Stimulated activated CD8-positive, alpha-beta memory T cell treated with anti-CD3 and anti-CD28 coated beads, Interleukin-4, amount 100 ng/mL, for 48 hours (primary cell): ENCODE measurements around the gene CPNE8.

ENCODE experiments used
- DNase-seq: peaks from one replicate; pipeline ENCODE4 v3.0.0-alpha.2; 2020

The CPNE8 gene

DNA sequence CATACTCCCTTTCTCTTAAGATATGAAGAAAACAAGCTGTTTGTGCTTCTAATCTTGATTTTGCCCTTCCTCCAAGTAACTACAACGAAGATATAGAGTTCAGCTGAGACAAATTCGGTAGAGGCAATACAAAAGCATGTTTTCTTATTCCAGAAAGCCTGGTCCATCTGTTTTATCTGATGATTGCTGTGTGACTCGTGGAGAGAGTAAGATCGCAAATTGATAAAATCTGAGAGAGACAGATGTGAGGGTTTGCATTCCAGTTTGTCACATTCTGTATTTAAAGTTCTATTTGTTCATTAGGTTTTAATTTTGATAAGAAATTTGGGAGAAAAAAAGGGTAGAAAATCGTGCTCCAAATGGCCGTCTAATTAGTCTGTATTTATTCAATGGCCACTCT is 192.1 kb downstream of the CPNE8 start:
- DNase-seq: no peak

GRCh38 chr12:38711054-38711453 is 194.3 kb downstream of the CPNE8 start:
- DNase-seq: no peak

DNA sequence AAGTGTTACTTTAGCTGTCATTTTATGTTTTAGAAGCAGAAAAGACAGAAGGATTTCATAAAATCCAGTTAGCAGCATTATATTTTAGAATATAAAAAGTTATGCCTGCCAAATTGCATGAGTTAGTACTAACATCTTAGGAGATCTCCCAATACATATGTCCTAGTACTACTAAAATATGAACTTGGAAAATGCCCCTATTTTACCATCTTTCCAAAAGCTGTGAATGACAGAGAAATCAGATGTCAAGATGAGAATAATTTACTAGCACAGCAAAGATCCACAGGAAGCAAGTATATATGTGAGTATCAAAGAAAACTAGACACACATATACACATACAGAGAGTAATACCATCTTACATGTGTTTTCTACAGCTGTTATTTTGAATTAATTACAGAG is 196.9 kb downstream of the CPNE8 start:
- no peak for DNase-seq

GRCh38 chr12:38707648-38708047 is 197.7 kb downstream of the CPNE8 start:
- no peak for DNase-seq

GRCh38 chr12:38697289-38697688 is 208.1 kb downstream of the CPNE8 start:
- DNase-seq: no peak

GRCh38 chr12:38695057-38695456 is 210.3 kb downstream of the CPNE8 start:
- DNase-seq: no peak

- DNase-seq: no peak
Observed at GRCh38 chr12:38691164-38691563, 214.2 kb downstream of the CPNE8 start.

DNA sequence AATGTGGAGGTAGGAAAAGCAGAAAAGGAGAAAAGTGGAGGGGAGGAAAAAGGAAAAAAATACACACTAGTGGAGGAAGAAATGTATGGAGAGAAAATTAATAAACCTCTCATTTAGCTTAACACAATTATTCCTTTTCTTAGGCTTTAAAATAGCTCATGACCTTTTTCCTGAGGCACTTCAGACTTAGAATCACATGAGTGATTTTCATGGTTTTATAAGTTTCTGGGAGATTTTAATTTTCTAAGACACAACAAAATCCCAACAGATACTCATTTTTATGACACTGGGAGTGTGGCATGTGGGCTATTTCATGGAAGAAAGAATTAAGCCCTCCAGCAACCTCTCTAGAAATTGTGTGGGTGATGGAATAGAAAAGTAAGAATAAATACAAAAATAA is 214.7 kb downstream of the CPNE8 start:
- no peak for DNase-seq

DNA sequence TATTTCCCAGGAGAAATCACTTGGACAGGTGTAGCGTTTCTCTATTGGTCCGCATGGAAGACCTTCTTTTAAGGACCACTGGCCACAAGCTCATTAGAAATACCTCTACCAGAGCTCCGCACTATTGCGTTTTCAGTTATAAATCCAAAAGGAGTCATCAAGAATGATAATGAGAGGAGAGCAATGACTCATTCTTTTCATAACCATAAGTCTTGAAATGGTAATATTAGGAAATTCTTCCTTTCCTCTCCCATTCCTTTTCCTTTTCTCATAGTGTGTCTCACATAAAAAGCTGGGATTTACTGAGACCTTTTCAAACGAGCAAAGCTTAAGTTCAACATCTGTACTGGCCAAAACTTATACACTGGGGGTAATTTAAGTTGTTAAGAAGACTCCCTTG is 215.7 kb downstream of the CPNE8 start:
- DNase-seq: no peak

- DNase-seq: no peak
Observed at GRCh38 chr12:38689195-38689594, 216.2 kb downstream of the CPNE8 start.

GRCh38 chr12:38682521-38682920 is 222.9 kb downstream of the CPNE8 start:
- no peak for DNase-seq

DNA sequence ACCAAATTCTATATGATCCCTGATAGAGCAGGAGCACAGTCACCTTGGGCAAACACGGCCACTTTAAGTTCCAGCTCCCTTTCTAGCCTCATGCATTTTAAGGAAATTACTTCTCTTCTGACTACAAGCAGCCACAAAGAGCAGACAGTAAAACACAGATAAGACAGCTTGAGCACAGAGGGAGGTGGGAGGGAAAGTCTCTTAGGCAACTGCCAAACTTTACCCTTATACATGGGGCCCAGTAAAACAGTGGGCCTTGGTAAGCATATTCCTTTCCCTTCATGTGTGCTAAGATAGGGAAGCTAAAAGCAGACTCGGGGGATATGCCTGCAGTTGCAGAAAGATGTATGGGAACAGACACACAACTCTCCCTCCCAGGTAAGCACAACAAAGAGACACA is 235.9 kb downstream of the CPNE8 start:
- no peak for DNase-seq

DNA sequence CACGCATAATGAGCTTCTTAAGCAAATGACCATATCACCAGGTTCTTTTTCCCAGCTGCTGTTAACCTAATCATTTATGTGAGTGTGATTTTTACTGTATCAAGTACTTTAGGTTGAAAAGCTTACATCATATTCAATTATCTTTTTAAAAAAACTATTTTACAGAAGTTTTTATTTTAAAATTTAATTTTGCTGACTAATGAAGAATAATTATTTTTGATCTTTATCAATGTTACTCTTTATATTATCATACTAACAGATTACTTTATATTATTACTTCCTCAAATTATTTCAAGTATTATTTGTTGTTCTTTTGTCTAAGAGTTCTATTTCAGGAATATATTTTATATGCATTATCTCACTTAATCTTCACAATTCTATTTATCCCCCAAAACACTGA is 236.3 kb downstream of the CPNE8 start:
- DNase-seq: no peak

- DNase-seq: no peak
Observed at GRCh38 chr12:38666425-38666824, 239.0 kb downstream of the CPNE8 start.

GRCh38 chr12:38664661-38665269 is 240.6 kb downstream of the CPNE8 start:
- DNase-seq: no peak

GRCh38 chr12:38662829-38663228 is 242.6 kb downstream of the CPNE8 start:
- no peak for DNase-seq

GRCh38 chr12:38653650-38654049 is 251.7 kb downstream of the CPNE8 start:
- DNase-seq: no peak

- no peak for DNase-seq
Observed at GRCh38 chr12:38648813-38649212, 256.6 kb downstream of the CPNE8 start.

- DNase-seq: no peak
Observed at GRCh38 chr12:38646146-38646545, 259.2 kb downstream of the CPNE8 start.

DNA sequence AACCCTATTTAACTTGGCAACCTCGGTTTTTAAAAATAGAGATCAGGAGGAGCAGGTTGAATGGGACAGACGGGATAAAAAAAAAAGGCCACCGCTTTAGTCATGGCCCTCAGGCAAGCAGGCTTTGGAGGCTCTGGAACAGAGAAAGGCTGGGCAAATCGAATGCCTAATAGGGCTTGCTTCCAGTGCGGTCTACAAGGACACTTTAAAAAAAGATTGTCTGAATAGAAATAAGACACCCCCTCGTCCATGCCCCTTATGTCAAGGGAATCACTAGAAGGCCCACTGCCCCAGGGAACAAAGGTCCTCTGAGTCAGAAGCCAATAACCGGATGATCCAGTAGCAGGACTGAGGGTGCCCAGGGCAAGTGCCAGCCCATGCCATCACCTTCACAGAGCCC is 265.8 kb downstream of the CPNE8 start:
- DNase-seq: no peak

GRCh38 chr12:38638401-38638800 is 267.0 kb downstream of the CPNE8 start:
- no peak for DNase-seq

- no peak for DNase-seq
Observed at GRCh38 chr12:38633511-38633910, 271.9 kb downstream of the CPNE8 start.

DNA sequence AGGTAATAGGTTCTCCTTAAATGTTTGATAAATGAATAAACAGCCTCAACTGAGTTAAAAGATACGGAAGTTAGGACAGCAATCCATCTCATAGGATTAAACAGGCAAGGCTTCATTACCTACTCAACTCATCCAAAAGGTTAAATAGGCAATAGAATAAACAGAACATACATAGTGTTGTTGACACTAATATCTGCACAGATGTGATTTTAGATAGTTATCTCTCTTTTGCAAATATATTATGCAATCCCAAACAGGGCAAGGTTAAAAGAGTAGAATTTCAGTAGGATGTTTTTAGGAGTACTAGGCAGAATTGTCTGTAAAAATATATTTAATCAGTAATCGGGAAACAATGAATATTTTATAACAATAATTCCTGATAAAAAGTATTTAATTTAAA is 276.3 kb downstream of the CPNE8 start:
- no peak for DNase-seq

- no peak for DNase-seq
Observed at GRCh38 chr12:38628288-38628687, 277.1 kb downstream of the CPNE8 start.

DNA sequence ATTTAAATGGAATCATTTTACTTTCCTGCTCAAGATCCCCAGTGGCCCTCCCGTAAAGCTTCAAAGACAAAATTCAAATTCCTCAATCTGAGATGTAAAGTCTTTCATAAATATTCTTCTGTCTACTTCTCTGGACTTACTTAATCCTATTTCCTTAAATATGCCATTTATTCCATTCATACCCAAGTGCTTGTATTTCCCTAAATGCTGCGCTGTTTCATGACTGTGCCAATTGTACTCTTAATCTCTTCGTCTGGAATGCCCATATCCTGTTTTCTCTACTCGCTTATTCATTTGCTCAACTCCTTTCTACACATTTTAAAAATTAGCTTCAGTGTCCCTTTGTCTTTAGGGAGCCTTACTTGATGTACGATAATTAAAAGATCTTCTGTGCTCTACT is 280.1 kb downstream of the CPNE8 start:
- no peak for DNase-seq

- DNase-seq: no peak
Observed at GRCh38 chr12:38614171-38614570, 291.2 kb downstream of the CPNE8 start.
